Activated CD8-positive, alpha-beta memory T cell treated with anti-CD3 and anti-CD28 coated beads, Interleukin-2, amount 50 U/mL, for 24 hours (primary cell): ENCODE measurements around the gene TUBA4B.

Source experiments
- DNase-seq: peaks from one replicate; pipeline ENCODE4 v3.0.0-alpha.2; 2020; ENCODE audit errors: extremely low read depth

Gene TUBA4B

DNA sequence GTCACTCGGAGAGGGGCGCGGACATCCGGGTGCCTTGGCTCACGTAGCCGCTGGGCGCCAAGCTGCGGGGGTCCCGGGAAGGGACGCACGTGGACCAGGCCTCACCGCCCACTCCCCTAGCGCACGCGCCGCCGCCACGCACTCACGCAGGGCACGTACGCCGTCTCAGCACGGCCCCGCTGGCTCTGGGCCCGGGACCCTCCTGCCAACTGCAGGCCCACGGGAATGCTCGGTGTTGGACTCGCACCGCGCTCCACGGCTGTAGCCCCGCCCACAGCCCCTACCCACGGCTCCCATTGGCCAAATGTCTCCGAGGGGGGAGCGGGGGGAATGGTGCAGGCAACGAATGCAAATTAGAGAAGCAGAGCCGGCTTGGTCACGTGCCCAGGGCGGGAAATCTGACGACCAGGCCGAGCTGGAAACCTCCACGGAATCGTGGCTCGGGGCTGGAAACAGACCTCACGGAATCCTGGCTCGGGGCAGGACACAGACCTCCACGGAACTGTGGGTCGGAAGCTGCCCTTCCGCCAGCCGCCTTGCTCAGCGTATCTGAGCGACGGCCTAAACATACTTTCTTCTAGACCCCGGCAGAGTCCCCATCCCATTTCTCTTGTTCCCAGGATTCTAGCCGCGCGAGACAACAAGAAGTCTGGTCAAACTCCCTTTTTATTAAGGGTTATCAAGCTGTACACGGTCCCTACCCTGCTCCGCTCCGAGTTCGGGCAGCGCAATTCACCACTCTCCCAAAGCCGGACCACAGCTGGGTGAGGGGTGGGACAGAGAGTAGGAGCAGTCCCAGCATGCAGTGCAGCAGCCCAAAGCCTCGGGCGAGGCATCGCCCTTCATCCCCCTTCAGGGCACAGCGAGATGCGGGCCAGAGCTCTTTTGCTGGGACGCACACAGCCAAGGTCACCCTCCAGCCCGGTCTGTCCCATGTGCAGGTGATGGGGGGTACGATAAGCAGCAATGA, 34.0 kb upstream of the TUBA4B start, which contains the start of gene ABCB6:
TSS of gene ABCB6 (minus strand) at position 227 of the 970 bp plus-strand sequence. CDS start 285 bp downstream, outside the sequence.
- peak; percentile 77 for DNase-seq

DNA sequence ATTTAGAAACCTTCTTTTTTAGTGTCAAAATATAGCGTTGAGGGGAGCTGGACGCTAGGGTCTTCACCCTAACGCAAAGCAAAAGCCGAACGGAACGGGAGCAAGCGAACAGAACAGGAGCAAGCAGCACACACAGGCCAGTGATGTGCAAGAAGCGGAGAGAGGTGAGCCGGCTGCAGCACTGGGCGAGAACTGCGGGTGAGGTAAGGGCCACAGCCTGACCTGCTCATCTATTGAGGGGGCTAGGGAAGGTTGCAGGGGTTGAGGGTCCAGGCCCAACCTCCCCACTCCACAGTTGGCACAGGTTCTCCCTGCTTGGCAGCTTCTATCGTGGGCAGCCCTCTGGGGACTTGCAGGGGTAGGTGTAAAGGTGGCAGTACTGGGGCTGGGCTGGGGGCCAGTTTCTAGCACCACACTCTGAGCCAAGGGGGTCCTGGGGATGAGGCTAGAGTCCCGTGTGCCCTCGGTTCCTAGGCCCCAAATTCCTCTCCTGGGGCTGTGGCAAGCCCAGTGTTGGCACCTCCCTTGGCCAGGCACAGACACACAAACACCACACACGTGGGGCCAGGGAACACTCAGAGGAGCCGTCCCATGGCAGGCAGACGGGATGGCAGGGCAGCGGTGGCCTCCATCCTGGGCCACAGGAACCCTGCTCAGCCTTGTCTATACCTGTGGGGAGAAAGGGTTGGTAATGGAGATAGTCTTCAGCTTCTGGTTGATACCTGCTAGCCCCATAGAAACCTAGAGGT, 33.1 kb upstream of the TUBA4B start:
- no peak for DNase-seq

DNA sequence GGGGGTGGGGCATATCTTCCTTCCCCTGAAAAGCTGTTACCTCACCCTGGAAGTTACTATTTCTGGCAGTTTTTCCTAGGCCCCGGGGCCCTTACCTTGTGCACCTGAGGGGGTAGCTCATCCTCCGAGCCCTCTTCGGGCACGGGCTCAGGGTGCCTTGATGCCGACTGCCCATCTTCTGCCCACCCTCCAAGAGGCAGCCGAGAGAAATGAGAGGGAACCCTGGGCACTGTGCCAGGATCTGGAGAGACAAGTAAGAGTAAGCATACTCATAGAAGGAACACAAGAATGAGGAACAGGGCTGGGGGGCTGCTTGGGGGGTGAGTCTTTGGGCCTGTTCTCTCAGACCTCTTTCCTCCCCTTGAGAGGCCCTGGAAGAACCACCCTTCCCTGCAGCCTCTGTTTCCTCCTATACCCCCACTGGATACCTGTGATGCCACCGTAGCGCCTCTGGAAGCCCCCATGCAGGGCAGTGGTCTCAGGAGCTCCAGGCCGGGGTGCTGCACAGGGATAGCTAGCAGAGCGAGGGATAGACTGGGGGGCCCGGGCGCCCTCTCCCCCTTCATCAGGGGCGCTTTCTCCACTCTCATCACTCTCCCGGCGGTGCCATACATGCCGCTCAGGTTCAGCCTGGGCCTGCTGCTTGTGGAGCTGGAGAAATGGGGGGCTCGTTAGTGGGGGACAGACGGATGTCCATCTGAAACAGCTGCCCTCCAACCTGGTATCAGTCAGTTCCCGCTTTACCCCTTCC, 32.2 kb upstream of the TUBA4B start:
- no peak for DNase-seq

DNA sequence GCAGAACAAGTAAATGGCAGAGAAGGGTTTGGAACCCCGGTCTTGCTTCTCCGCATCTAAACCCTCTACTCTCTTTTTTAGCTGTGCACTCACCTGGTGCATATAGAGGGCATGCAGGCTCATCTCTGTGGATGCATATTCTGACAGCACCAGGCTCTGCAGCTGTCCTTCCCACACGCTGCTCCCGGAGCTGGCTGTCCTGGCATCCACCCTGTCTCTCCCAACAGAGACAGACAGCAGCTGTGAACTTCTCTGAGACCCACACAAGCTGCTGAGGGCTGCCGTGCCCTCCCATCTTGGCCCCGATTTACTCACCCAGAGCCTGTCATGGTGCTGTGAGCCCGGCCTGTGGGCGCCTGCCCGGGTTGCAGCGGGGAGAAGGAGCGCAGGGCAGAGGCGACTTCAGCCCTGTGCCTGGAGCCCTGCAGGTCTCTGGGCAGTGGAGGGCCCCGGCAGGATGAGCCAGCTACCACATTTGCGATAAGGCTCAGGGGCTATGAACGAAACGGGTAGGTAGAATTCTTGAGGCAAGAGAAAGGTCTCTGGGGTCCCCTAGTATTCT, 31.0 kb upstream of the TUBA4B start:
- DNase-seq, result no peak

DNA sequence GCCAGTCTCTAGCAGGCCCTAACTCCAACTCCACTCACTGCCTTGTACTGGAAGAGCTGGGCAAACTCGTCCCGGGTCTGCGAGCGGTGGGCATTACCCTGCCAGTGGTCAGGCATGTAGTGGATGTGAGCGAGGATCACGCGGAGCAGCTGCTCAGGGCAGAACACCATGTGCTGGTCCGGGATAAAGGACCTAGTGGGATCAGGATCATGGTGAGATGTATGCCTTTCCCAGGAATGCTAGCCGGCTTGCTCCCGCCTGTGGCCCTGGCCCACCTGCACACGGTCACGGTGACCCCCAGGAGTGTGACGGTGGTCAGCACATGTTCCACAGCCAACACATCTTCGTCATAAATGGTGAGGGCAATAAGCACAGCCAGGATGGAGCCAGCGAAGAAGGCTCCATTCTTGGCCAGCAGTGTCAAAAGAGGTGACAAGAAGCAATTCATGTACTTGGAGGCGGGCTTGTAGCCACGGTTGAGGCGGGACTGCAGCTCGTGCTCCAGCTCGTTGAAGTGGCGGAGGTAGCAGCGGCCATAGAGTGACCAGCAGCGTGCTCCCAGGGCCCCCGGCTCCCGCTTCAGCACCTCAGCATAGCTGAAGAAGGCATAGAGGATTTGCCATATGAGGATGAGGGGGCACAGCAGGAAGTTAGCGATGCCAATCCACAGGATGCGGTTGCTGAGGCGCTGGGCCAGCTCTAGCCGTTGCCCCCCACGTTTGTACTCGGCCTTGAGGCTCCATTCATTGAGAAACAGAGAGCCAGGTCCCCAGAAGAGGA, 29.0 kb upstream of the TUBA4B start:
- DNase-seq, result no peak

DNA sequence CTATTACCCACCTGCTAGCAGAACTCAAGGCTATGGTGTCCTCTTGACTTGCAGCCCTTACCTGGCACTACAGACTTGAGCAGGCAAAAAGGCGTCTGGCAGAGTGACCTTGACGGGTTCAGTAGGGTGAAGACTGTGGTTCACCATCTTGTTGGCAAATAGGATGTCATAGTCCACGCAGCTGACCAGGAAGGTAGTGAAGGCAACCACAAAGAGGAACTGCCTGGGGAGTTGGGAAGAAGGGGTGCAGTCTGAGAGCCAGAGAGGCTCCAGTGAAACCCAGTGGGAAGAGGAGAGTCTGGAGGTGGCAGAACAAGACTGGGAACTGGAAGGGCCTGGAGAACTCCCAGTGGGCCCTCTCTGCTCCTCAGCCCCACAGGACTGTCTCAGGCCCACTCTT, 27.7 kb upstream of the TUBA4B start:
- DNase-seq, result no peak

DNA sequence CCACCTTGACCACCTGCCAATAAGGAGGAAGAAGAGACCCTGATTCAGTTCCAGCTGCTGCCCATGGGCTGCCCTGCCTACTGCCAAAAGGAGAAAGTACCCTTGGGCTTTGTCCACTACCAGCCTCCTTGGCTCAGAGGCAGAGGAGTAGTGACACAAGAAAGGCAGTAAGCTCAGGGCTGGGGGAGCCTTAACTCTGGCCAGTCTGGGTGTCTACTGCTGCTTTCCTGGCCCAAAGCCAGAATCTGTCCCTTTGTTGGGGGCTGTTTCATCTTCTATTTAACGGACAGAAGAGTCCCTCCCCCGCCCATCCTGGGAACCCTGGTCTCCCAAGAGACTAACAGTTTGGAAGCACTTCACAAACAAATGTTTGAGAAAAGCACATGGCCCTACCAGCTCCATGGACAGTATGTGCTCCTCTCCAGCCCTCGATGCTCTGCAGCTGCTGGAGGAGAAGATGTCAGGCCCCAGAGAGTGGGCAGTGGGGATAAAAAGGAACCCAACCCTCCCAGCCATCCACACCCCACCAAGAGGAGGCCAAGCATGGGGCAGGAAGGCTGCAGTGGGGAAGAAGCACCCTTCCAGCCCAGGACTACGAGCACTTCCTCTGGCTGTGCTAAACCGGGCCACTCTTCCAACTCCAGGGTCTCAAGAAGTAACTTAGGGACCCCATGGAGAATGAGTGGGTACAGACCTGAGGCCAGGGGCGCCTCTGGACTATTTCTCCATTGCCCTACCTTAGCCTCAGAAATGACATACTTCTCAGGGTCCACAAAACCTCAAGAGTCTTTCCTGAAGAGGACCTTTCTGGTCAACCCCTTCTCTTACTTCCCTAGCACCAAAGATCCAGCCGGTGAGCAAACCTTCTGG, 24.8 kb upstream of the TUBA4B start:
- no peak for DNase-seq

DNA sequence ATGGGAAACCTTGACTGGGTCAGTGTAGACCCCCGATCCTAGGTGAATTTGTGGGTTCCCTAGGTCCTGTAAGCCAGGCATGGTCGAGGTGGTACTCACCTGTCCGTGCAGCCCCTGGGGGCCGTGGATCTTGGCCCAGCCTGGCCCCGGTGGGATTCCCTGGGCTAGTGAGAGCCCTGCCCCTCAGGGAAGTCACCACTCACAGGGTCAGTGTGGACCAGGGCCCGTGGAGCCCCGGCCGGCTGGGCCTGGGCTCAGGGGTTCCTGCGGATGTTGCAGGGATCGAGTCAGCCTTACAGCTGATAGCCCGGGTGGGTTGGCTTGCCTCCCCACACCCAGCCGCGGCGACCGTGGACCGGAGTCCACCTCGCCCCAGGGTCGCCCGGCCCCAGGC, 24.1 kb upstream of the TUBA4B start:
- no peak for DNase-seq

DNA sequence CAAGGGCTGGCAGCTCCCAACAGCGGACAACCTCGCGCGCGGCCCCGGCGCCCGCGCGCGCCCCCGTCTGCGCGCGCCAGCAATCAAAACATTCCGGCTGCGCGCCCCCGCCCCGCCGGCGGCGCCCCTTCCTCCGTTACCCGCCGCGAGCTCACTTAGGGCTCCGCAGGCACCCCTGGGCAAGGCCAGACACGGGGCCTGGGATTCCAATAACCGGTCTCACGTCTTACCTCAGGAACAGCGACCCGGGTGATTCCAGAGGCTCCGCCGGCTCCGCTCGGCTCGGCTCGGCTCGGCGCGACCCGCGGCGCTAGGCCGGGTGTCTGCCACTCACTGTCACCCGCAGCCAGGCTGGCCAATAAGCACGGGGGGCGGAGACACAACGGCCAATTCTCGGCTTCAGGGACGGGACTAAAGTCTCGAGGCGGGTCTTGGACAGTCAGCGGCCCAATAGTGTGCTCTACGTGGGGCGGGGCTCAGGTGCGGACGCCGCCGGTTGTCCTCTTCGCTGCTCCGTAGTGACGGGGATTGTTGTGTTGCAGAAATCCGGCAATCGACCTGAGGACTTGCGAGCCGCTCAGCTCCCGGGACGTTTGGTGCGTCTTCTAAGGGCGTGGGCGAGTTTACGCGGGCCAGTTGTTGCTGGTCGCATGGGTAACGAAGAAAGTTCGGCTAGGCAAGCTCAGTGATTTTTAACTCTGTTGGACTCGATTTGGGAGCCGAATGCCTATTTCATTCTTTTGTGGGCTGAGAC, 23.6 kb upstream of the TUBA4B start, which contains the start of the genes ANKZF1 and ATG9A:
TSS of gene ANKZF1 (plus strand) at position 502 of the 754 bp plus-strand sequence. CDS start 452 bp downstream, outside the sequence.
TSS of gene ATG9A (minus strand) at position 332 of the 754 bp plus-strand sequence. CDS start 1,612 bp downstream, outside the sequence.
- DNase-seq, result peak; percentile 96

DNA sequence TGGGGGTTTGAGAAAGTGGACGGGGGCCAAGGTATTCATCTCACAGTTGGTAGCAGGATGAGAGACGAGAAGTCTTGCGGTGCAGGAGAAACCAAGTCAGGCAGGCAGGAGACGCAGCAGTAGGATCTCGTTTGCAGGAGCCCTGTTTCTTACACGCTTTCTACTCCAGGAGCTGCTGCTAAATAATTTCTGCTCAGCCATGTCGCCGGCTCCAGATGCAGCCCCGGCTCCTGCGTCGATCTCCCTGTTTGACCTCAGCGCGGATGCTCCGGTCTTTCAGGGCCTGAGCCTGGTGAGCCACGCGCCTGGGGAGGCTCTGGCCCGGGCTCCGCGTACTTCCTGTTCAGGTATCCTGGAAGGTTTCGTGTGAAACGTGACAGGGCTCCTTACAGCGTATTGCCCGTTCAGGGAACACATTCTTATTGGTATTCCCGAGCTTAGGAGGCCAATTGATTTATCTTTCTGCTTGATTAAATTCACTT, 22.9 kb upstream of the TUBA4B start:
- DNase-seq, result no peak

DNA sequence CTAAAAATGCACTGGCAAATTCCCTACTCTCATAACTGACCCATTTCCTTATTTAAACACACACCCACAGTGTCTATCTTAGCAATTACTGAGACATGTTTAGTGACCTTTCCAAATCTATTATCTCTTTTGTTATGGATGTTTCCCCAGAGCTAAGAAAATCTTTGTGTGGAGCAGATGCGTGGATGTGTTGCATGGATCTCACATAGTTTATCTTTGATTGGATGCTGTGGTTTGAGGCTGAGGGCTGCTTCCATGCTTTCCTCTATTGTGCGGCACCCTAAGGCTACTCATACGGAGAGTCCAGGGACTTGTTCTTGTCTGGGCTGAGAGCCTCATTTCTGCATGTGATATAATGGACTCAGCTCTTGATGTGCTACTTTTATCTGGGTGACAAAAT, 18.7 kb upstream of the TUBA4B start:
- DNase-seq, result no peak

DNA sequence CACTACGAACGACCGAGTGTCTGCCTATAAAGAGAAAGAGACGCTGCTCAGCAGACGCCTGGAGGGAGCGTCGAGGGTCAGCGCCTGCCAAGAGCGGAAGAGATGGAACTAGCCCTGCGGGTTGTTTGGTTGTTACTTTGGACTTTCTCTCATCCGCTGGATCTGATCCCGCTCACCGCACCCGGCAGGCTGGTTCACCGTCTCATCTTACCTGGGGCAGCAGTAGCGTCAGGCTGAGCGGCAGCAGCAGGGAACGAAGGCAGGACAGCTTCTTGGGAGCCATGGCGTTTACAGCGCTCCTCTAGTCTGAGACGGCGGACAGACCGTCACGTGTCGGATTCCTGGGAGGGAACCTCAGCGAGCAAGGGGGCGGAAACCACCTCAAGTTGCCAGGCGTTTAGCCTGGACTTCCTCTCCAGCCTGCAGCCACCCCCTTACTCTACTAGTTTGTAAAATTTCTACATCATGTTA, 9.7 kb upstream of the TUBA4B start:
- DNase-seq, result no peak

DNA sequence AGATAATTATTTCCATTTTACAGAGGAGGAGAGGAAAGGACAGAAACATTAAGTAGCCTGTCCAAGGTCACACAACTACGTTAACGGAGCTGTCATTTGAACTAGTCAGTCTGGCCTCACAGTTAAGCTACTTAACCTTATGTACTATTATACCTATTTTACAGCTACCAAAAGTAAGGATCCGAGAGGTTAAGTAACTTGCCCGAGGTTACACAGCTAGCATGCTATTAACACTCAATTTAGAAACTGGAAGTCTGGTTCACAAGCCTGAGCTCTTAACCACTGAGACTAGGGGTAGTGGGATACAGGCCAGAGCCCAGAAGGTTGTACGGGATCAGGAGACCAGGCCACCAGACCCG, 8.3 kb upstream of the TUBA4B start:
- DNase-seq, result no peak

DNA sequence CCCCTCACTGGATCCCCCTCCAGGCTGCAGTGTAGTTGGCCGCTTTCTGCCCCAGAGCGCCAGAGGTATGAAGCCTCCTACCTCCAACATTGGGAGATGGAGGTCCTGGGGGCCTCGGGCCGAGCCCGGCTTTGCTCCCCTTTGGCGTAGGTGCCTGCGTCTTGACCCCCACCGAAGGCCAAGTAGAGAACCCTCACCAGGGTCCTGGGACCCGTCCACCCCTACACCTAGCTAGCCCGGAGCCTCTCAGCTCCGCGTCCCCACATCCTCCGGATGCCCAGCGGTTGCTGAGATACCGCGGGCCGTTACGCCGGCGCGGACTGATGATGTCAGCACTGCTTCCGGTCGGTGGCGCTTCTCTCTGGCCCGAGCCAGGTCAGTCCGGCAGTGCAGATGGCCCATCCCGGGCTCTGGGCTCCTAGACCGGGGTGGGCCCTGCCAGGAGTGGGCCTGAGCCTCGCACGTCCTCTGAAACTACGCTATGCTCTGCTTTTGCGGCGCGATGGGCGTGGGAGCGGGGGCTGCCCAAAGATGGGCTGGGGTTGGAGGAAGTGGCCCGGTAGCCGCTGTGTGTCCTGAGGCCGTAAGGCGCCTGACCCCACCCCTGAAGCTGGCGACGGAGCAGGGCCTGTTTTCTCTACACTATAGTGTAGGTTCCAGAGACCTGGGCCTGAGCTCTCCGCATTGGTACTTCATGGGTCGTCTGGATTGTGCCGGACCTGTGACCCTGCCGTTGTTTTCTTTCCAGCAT, 7.7 kb upstream of the TUBA4B start, which contains the start of the genes GLB1L and STK16:
TSS of gene GLB1L (minus strand) at position 297 of the 751 bp plus-strand sequence. CDS start 1,871 bp downstream, outside the sequence.
TSS of gene STK16 (plus strand) at position 332 of the 751 bp plus-strand sequence. CDS start 521 bp downstream, outside the sequence.
- peak; percentile 79 for DNase-seq

DNA sequence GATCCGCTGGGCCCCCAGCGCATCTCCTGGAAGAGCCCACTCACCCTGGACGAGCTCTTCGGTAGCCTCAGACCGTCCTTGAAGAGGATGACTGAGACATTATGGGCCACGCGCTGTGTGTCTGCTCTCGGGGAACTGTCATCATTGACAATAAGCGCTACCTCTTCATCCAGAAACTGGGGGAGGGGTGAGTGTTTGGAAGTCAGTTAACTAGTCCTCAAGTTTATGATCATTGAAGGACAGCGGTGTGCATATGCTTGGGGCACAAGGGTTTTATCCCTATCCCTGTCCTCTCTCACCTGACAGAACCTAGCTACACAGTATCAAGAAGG, 7.2 kb upstream of the TUBA4B start:
- DNase-seq, result no peak

DNA sequence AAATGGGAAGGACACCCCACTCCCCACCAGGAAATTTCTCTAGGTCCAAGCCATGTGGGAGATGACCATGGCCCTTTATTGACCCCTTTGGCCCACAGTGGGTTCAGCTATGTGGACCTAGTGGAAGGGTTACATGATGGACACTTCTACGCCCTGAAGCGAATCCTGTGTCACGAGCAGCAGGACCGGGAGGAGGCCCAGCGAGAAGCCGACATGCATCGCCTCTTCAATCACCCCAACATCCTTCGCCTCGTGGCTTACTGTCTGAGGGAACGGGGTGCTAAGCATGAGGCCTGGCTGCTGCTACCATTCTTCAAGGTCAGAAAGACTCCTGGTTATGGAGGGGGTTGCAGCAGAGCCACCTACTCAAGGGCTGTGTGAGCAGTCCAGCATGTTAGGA, 6.5 kb upstream of the TUBA4B start:
- no peak for DNase-seq
